ENCODE results near the gene RASSF1.

- no peak for TF ChIP-seq SP1 (IDR thresholded peaks at IDR 0.05; ENCODE audit: low read depth)
- TF ChIP-seq CTCF (IDR thresholded peaks at IDR 0.05 in 2 of 3, conservative IDR thresholded peaks at IDR 0.05 in 1 of 3; ENCODE audit: borderline replicate concordance in 1 of 3, insufficient read depth in 1 of 3, low read depth in 2 of 3, low read length in 2 of 3): no peak
- TF ChIP-seq JUND (IDR thresholded peaks at IDR 0.05): no peak
- TF ChIP-seq EZH2 (IDR thresholded peaks at IDR 0.05): no peak
- no peak for TF ChIP-seq EZH2phosphoT487 (IDR thresholded peaks at IDR 0.05; ENCODE audit: borderline replicate concordance)
- TF ChIP-seq RAD21 (IDR thresholded peaks at IDR 0.05; ENCODE audit: low read depth): no peak
- TF ChIP-seq POLR2A (IDR thresholded peaks at IDR 0.05; ENCODE audit: borderline replicate concordance, extremely low read depth, insufficient read depth, insufficient read length): no peak
- TF ChIP-seq, protein P1, sequence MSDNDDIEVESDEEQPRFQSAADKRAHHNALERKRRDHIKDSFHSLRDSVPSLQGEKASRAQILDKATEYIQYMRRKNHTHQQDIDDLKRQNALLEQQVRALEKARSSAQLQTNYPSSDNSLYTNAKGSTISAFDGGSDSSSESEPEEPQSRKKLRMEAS (IDR thresholded peaks at IDR 0.05): no peak
- TF ChIP-seq EGR1 (IDR thresholded peaks at IDR 0.05; ENCODE audit: low read depth): no peak
- TF ChIP-seq POLR2AphosphoS5 (IDR thresholded peaks at IDR 0.05; ENCODE audit: low read depth, low read length): no peak
- no peak for TF ChIP-seq CEBPB (IDR thresholded peaks at IDR 0.05; ENCODE audit: low read depth)
- no peak for TF ChIP-seq SIN3A (IDR thresholded peaks at IDR 0.05; ENCODE audit: low read depth)
- TF ChIP-seq CBX3 (IDR thresholded peaks at IDR 0.05; ENCODE audit: low read depth): no peak
Measured at GRCh38 chr3:50357481-50357880, 16.8 kb upstream of the RASSF1 start.
